ENCODE data around the gene CHRM3.

DNA sequence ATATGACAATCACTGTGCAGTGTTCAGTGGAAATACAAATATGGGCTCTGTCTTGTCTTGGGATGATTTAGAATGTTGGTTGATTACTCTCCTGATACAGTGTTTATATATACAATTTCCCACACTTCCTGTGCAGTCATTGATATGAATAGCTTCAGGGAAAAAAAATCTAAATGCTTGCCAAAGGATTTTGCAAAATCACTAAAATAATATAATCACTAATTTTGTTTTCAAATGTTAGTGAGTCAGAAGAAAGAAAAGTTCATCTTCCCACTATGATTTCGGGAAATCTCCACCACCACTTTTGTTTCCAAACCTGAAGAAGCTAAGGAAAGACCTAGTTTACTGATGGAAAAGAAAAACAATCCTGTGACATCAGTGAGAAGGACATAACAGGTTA lies 32.1 kb upstream of the CHRM3 start:
- TF ChIP-seq, protein P1, sequence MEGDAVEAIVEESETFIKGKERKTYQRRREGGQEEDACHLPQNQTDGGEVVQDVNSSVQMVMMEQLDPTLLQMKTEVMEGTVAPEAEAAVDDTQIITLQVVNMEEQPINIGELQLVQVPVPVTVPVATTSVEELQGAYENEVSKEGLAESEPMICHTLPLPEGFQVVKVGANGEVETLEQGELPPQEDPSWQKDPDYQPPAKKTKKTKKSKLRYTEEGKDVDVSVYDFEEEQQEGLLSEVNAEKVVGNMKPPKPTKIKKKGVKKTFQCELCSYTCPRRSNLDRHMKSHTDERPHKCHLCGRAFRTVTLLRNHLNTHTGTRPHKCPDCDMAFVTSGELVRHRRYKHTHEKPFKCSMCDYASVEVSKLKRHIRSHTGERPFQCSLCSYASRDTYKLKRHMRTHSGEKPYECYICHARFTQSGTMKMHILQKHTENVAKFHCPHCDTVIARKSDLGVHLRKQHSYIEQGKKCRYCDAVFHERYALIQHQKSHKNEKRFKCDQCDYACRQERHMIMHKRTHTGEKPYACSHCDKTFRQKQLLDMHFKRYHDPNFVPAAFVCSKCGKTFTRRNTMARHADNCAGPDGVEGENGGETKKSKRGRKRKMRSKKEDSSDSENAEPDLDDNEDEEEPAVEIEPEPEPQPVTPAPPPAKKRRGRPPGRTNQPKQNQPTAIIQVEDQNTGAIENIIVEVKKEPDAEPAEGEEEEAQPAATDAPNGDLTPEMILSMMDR (IDR thresholded peaks at IDR 0.05) = no peak
- no peak for TF ChIP-seq POLR2A (IDR thresholded peaks at IDR 0.05)

All from Peyer's patch (tissue), 4 donors.